ENCODE data around the gene PBX4. TPM values are rescaled to one million over a fixed set of nuclear protein-coding genes. Genes with fewer than 3 reads are reported as not detected.
A peak's percentile ranks its signal among the peaks of the same experiment; 100 is the strongest.
"Not testable (repeated sequence)": the region's sequence is repeated elsewhere in the genome, so short reads cannot be mapped to it uniquely, and the experiment has no call there.

The PBX4 gene
- total RNA-seq, 1 experiment from 2014 or later = 1.9 TPM

DNA sequence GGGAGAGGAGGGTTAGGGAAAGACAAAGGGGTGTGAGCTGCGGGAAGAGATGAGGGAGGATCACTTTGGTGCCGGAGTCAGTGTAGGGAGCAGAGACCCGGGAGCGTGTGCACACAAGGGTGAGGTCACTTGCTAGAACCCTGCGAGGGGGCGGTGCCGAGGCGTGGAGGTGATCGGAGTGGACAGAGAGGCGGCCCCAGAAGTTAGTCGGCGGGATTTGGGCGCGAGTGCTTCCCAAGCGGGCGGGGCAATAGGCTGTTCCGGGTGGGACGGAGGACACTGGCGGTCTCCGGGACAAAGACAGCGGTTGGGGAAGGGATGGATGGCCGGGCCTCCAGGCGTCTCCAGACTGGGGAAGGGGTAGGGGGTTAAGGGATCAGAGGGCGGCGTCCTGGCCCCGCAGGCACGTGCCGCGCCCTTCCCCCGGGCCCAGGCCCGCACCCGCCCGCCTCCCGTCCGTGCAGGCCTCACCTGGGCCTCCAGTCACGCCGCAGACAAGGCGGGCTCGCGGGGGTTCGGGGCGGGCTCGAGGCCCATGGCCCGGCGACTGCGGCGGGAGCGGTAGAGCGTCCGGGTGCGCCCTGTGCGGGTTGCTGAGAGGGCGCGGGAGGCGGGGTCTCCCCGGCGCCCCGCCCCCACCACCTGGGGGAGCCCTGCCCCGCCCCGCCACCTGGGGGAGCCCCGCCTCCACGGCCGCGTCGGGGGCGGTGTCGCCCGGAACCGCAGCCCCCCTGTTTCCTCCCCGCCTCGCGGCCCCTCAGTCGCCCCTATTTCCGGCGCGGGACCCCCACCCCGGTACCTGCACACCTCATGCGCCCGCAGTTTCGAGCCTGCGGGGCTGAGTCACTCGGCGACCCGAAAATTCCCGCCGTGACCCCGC, 9.4 kb upstream of the PBX4 start, which contains the start of gene LPAR2:
Gene LPAR2, minus strand, starts transcription at position 600 of the 880 bp plus-strand sequence. CDS start 945 bp downstream, outside the sequence.
- DNase-seq (ENCODE audit: low read depth) = no peak

DNA sequence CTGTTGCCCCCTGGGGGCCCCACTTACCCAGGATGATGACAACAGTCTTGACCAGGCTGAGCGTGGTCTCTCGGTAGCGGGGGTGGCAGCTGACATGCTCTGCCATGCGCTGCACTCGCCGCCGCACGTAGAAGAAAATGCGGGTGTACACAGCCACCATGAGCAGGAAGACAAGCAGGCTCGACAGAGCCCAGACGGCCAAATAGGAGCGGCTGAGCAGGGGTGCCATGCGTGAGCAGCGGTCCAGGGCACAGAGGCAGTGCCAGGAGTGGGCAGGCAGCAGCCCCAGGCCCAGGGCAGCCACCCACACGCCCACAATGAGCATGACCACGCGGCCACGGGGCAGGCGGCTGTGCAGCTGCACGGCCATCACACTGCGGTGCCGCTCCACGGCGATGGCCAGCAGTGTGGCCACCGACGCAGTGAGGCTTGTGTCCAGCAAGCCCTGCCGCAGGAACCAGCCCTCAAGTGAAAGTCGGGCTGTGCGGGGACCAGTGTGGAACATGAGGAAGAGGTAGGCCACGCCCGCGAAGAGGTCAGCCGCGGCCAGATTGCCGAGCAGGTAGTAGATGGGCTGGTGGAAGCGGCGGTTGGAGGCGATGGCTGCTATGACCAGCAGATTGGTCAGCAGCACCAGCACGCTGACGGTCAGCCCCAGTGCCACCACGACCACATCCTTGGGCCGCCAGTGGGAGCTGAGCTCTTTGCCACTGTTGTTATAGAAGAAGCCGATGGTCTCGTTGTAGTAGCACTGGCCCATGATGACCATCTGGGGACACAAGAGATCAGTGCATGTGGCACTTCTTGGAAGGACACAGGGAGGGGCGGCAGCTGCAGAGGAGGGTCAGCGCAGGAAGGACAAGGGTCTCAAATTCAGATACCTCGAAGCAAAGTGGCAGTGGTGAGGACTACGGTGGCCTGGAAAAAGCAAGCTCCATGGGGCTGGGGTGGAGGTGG, 8.3 kb upstream of the PBX4 start:
- no peak for DNase-seq (ENCODE audit: low read depth)

DNA sequence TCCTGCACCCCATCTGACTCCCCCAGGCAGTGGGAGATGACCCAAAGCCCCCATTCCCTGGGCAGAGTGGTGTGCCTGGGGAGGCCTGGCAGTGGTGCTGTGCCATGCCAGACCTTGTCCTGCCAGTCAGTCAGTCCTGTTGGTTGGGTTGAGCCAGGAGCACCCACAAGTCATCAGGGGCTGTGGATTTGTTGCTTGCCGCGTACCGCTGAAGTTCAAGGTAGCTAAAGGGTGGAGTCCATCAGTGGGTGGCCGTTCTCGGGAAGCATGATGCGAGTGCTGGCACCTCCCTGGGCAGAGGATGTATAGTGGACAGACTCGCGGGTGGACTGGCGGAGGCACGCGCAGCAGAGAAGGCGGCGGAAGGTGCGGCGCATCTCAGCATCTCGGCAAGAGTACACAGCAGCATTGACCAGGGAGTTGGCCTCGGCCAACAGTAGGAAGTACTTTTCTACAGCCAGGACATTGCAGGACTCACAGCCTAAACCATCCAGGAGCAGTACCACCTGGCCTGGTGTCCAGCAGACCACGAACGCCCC, 5.6 kb upstream of the PBX4 start:
- DNase-seq (ENCODE audit: low read depth) = no peak

DNA sequence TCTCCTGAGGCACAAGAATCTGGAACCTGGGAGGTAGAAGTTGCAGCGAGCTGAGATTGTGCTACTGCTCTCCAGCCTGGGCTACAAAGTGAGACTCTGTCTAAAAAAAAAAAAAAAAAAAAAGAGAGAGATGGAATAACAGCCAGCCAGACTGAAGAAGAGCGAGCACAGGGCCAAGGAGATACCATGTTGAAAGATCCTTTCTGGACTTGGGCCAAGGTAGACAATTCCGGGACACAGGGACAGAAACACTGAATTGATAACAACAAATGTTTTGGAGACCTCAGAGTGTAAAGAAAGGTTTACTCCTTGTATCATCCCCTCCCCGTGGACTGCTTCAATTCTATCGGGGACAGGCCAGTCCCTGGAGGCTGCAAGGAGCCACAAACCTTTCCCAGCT, 4.9 kb upstream of the PBX4 start:
- no peak for DNase-seq (ENCODE audit: low read depth)

DNA sequence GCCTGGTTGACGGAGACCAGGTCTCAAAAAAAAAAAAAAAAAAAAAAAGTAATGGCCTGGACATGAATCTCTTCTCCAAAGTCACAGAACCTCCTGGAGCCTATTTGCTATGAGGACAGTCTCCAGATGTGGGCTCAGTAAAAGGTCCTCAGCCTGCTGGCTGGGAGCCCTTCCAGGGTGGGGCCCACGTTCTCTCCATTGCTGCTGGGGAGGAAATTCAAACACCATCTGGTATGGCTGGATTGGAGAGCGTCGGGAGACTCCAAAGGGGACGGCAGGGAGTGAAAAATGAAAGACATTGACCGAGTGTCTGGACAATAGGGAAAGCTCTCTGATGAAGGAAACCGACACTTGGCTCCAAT, 1.3 kb upstream of the PBX4 start:
- no peak for DNase-seq (ENCODE audit: low read depth)

DNA sequence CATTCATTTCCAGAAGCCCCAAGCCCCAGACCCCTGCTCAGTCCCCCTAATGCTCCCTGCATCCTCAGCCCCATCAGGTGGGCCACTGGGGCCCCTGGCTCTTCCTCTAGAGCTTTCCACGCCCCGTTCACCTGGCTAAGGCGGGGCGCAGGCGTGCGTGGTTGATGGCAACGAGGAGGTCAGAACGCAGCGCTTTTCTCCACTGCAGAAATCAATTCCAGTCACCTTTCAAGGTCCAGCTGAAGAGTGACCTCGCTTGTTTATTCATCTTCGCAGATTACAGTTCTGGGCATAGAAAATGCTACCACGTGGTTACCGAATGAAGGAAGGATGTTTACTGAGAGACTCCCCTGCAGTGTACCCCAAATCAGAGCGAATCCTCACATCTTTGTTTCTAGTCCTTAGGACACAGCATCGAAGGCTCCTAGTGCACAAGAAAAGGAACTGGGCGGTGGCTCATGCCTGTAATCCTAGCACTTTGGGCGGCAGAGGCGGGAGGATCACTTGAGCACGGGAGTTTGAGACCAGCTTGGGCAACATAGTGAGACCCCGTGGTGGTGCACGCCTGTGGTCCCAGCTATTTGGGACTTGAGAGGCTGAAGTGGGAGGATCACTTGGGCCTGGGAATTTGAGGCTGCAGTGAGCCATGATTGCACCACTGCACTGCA, 828 bp upstream of the PBX4 start:
- no peak for DNase-seq (ENCODE audit: low read depth)

DNA sequence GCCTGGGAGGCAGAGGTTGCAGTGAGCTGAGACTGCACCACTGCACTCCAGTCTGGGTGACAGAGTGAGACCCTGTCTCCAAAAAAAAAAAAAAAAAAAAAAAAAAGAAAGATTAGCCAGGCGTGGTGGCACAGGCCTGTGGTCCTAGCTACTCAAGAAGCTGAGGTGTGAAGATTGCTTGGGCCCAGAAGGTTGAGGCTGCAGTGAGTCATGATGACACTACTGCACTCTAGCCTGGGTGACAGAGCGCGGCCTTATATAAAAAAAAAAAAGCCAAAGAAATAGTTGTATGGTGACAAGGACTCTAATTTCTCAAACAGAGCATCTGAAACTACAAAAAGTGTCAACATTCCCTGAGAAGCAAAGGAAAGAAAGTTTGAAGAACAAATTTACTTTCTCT, 3.4 kb downstream of the PBX4 start:
- peak; percentile 54 for DNase-seq (ENCODE audit: low read depth)

DNA sequence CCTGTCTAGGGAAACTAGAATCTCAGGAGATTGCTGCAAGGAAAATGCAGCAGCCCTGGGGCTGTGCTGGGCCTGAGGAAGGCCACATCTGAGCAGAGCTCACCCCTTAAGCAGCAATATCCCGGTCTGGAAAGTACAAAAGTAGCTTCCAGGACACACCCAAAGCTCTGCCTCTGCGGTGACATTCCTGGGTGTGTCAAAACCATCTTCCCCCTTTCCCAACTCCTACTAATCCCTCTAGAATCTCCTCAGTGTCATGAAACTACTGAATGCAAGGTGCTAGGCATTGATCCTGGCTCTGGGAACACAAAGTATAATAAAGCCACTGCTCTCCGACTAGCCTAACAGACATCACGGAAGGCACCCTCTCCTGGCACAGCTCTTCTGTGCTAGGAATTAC, 5.0 kb downstream of the PBX4 start:
- DNase-seq (ENCODE audit: low read depth) = peak; percentile 31

DNA sequence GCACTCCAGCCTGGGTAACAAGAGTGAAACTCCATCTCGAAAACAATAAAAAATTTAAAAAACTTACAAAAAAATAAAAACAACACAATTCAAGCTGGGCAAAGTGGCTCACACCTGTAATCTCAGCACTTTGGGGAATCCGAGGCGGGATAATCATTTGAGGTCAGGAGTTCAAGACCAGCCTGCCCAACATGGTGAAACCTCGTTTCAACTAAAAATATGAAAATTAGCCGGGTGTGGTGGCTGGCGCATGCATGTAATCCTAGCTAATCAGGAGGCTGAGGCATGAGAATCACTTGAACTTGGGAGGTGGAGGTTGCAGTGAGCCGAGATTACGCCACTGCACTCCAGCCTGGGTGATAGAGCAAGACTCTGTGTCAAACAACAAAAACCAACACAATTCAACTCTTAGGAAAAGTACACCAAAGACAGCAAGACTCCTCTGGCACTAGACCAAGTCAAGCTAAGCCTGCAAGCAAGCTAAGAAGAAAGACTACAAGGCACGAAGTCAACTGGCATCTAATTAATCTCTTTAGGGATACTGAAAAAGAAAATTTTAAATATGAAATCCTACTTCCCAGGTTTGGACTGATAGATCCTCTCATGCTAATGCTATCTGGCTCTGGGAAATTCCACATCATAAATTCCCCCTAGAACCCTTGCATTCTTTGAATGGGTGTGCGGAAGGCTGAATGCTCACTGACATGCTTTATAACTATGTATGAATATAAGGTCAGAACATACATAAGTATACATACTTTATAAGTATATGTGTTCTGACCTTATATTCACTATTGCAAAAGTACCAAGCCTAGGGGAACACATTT, 7.9 kb downstream of the PBX4 start:
- DNase-seq (ENCODE audit: low read depth) = no peak

DNA sequence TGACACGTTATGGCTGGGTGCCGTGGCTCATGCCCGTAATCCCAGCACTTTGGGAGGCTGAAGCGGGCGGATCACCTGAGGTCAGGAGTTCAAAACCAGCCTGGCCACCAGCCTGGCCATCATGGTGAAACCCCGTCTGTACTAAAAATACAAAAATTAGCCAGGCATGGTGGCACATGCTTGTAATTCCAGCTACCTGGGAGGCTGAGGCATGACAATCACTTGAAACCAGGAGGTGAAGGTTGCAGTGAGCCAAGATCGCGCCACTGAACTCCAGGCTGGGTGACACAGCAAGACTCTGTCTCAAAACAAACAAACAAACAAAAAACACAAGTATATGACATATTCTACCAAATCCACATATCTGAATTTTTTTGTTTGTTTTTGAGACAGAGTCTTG, 11.8 kb downstream of the PBX4 start:
- DNase-seq (ENCODE audit: low read depth) = not testable (repeated sequence)

DNA sequence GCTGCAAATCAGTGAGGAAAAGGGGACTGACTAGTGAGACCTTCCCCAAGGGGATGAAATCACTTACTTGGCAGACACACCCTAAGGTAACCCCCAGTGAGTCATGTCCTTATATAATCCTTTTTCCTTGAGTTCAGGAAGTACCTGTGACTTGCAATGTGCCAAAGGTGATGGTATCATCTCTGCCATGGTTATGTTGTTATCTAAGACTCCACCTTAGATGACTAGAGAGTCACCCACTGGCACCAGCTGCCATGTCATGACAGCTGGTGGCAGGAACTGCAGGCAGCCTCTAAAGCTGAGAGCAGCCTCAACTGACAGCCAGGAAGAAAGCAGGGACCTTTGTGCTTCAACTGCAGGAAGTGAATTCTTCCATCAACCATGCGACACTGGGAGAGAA, 12.5 kb downstream of the PBX4 start:
- peak; percentile 68 for DNase-seq (ENCODE audit: low read depth)

DNA sequence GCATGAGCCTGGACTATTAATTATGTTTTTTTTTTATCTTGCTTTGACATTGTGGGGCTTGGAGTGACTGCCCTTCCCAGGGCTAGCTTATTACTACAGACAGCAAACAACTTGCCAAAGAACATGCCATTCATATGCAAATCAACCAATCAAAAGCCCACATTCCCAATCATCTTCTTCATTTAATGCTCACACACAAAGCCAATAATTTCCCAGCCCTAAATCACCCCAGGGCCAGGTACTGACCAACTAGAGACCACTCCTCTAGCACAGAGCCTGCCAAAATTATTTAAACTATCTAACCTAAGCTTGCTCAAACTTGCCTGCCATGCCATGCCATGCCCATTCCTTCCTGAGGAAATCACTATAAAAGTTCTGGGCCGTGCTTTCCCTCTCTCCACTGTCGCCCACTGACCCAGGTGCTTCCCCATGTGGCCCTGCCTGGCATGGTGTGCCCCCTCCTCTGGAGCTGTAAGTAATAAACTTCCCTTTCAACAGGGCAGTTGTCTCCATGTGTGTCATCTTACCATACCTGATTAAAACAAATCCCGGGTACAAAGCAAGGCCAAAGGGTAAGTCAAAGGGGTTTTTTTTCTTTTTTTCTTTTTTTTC, 15.7 kb downstream of the PBX4 start:
- DNase-seq (ENCODE audit: low read depth) = no peak

DNA sequence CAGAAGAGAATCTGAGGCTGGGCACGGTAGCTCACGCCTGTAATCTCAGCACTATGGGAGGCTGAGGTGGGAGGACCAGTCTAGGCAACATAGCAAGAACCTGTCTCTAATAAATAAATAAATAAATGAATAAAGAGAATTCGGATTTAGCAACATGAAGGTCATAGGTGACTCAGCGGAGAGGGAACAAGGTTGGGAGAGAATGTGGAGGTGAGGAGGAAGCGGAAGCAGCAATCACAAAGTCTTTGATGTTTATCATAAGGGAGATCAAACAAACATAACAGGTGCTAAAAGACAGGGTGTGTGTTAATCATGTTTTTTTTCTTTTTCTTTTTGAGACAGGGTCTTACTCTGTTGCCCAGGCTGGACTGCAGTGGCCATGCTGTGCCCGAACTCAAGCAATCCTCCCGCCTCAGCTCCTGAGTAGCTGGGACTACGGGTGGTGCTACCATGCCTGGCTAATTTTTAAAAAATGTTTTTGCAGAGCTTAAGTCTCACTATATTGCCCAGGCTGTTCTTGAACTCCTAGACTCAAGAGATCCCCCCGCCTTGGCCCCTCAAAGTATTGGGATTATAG, 16.3 kb downstream of the PBX4 start:
- DNase-seq (ENCODE audit: low read depth) = no peak

DNA sequence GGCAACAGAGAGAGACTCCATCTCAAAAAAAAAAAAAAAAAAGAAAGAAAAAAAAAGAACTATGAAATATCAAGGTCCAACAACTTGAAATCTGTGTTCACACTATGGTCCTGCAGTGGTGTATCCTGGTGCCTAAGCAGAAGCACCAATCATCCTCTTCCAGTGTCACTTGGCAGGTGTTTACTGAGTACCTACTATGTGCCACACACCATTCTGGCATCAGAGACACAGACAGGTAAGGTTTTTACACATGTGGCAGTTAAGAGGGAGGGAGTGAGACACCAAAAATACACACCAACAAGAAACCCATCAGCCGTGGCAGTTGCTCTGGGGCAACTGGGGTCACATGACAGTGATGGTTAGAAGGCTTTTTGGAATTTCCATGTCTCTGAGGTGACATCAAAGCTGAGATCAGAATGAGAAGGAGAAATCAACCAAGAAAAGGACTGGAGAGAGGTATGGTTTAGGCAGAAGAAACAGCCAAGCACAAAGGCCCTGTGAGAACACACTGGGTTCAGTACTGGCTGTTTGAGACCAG, 17.6 kb downstream of the PBX4 start:
- no peak for DNase-seq (ENCODE audit: low read depth)

DNA sequence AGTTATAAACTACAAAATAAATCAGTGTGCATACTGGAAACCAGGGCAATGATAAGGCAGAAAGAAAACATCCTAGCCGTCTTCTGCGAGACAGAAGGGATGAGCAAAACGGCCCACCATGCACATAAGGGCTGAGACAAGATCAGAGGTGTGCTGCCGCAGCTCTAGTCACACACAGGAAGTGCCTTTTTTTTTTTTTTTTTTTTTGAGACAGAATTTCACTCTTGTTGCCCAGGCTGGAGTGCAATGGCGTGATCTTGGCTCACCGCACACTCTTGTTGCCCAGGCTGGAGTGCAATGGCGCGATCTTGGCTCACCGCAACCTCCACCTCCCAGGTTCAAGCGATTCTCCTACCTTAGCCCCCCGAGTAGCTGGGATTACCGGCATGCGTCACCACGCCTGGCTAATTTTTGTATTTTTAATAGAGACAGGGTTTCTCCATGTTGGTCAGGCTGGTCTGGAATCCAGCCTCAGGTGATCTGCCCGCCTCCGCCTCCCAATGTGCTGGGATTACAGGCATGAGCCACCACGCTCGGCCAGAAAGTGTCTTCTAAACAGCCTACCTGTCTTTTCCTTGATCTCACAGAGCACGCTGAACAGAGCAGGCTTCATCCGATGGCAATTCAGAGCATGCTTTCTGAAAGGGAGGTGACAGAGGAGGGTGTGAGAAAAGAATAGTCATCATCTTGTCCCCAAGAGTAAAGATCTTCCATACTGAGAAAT, 19.6 kb downstream of the PBX4 start:
- not testable (repeated sequence) for DNase-seq (ENCODE audit: low read depth)

DNA sequence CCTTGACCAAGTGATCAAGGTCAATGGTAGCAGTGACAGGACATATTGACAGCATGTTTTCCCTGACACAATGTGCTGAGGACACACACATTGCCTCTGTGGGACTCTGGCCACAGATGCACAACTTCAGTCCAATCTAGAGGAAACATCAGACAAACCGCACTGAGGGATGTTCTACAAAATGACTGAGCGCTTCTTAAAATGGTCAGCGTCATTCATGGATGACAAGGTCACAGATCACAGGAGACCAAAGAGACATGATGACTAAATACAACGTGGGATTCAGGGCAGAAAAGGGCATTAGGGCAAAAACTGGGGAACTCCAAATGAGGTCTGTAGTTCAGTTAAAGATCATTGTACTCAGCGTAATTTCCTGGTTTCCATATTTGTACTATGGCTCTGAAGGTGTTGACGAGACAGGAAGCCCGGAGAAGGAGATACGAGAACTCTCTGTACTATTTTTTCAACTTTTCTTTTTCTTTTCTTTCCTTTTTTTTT, 20.6 kb downstream of the PBX4 start:
- DNase-seq (ENCODE audit: low read depth) = no peak

DNA sequence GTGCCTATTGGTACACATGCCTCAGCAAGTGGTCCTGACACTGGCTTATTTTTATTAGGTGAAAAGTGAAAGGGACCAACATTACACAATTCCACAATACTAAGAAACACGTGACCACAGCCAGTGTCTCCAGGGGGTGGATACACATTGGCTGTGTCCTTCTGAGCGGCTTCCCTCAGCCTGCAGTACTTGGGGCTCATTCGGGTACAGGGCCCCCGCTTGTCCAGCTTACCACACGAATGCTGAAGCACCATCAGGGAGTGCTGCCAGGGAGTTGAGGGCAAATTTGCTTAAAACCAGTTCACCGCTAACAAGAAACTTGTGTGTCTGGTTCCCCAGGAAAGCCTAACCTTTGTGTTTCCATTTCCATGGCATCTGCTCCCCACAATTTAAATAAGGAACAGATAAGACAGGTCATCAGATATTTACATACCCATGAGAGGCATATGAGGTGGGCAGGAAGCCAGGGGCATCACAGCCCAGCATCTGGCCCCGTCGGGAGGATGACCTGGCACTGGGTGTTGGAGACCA, 23.3 kb downstream of the PBX4 start:
- peak; percentile 62 for DNase-seq (ENCODE audit: low read depth)

DNA sequence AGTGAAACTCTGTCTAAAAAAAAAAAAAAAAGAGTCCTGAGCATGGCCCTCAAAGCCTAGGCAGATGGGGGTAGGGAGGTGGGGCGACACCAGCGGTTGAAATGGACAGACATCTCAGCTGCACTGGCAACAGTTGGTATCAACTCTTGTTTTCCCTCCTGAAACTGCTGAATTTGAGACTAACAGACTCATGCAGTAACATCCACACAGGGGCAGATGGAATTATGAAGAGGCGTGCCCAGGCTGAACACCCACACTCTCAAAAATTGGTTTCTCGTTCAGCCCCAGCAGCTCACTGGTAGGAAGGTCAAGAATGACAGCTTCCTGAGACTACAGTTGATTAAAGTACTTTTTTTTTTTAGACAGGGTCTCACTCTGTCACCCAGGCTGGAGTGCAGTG, 24.1 kb downstream of the PBX4 start:
- no peak for DNase-seq (ENCODE audit: low read depth)

DNA sequence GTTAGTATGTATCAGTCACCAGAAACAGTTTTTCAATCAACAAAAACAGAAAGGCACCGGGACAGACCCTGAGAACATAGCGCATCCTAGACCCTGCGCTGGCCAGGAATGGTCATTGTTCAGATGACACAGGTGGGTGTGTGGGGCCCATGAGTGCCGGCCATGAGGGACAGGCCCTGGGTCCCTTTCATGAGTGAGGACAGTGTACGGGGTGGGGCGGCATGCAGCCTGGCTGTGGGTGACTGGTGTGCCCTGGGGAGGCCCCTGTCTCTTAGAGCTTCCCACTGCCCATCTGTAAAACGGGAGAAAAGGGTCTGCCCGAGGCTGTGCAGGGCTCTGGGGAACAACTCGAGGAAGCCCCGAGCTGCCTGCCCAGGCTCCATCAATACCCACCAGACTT, 25.8 kb downstream of the PBX4 start:
- DNase-seq (ENCODE audit: low read depth) = no peak
